ENCODE results near the gene PHF1.

GRCh38 chr6:33437666-33438065, 26.9 kb downstream of the PHF1 start:
- TF ChIP-seq, protein P1, sequence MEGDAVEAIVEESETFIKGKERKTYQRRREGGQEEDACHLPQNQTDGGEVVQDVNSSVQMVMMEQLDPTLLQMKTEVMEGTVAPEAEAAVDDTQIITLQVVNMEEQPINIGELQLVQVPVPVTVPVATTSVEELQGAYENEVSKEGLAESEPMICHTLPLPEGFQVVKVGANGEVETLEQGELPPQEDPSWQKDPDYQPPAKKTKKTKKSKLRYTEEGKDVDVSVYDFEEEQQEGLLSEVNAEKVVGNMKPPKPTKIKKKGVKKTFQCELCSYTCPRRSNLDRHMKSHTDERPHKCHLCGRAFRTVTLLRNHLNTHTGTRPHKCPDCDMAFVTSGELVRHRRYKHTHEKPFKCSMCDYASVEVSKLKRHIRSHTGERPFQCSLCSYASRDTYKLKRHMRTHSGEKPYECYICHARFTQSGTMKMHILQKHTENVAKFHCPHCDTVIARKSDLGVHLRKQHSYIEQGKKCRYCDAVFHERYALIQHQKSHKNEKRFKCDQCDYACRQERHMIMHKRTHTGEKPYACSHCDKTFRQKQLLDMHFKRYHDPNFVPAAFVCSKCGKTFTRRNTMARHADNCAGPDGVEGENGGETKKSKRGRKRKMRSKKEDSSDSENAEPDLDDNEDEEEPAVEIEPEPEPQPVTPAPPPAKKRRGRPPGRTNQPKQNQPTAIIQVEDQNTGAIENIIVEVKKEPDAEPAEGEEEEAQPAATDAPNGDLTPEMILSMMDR (IDR thresholded peaks at IDR 0.05): no peak
- no peak for TF ChIP-seq POLR2A (IDR thresholded peaks at IDR 0.05)
